M059J (cell line): ENCODE measurements around the gene KCNN3. TPM values are rescaled to one million over a fixed set of nuclear protein-coding genes. Genes with fewer than 3 reads are reported as not detected.
A peak's percentile ranks its signal among the peaks of the same experiment; 100 is the strongest.

ENCODE experiments used
- DNase-seq: peaks from one replicate; pipeline ENCODE4 v3.0.0-alpha.2; 2012; ENCODE audit warnings: low read depth
- total RNA-seq: library from RNA; depleted of rRNA; stranded (reverse); fragments of >200 nt; shearing (Covaris generic); gene quantifications from 2 replicates; pipeline ENCODE4 v1.2.3, GENCODE V29; 2014

KCNN3 gene
- total RNA-seq, 1 experiment from 2014 or later: 0.37 TPM

GRCh38 chr1:154793685-154794084 is 76.4 kb downstream of the KCNN3 start:
- DNase-seq: no peak

GRCh38 chr1:154792899-154793298 is 77.2 kb downstream of the KCNN3 start:
- no peak for DNase-seq

GRCh38 chr1:154791292-154792166 is 78.6 kb downstream of the KCNN3 start:
- peak; percentile 63 for DNase-seq

- no peak for DNase-seq
These were observed 81.2 kb downstream of the KCNN3 start for GRCh38 chr1:154788886-154789285.

- no peak for DNase-seq
These were observed 81.8 kb downstream of the KCNN3 start for GRCh38 chr1:154788110-154788870.

- no peak for DNase-seq
These were observed 83.1 kb downstream of the KCNN3 start for GRCh38 chr1:154786804-154787570.

GRCh38 chr1:154784924-154785531 is 85.1 kb downstream of the KCNN3 start:
- no peak for DNase-seq

- no peak for DNase-seq
These were observed 85.7 kb downstream of the KCNN3 start for GRCh38 chr1:154784416-154784815.

GRCh38 chr1:154783976-154784375 is 86.1 kb downstream of the KCNN3 start:
- no peak for DNase-seq

- no peak for DNase-seq
These were observed 89.5 kb downstream of the KCNN3 start for GRCh38 chr1:154780541-154780940.

GRCh38 chr1:154779551-154780189 is 90.4 kb downstream of the KCNN3 start:
- no peak for DNase-seq

GRCh38 chr1:154778944-154779343 is 91.1 kb downstream of the KCNN3 start:
- DNase-seq: no peak

- no peak for DNase-seq
These were observed 91.8 kb downstream of the KCNN3 start for GRCh38 chr1:154778275-154778674.

GRCh38 chr1:154777781-154778180 is 92.3 kb downstream of the KCNN3 start:
- no peak for DNase-seq

GRCh38 chr1:154777154-154777553 is 92.9 kb downstream of the KCNN3 start:
- DNase-seq: no peak

- DNase-seq: no peak
These were observed 94.2 kb downstream of the KCNN3 start for GRCh38 chr1:154775621-154776605.

- no peak for DNase-seq
These were observed 95.8 kb downstream of the KCNN3 start for GRCh38 chr1:154774175-154774855.

GRCh38 chr1:154773551-154773950 is 96.5 kb downstream of the KCNN3 start:
- no peak for DNase-seq
